Mesendoderm (in vitro differentiated cells): ENCODE data around the gene CHD2.
"Not testable (repeated sequence)": the region's sequence is repeated elsewhere in the genome, so short reads cannot be mapped to it uniquely, and the experiment has no call there.

ENCODE experiments used
- DNase-seq: peaks from one replicate; pipeline ENCODE4 v3.0.0; 2013
- H2AK5ac ChIP-seq: 2 replicates; pipeline ENCODE4 v1.6.1; 2013; ENCODE audit warnings: low read length, inconsistent platforms
- H2BK120ac ChIP-seq: 2 replicates; pipeline ENCODE4 v1.6.1; 2013; ENCODE audit warnings: low read depth, mild to moderate bottlenecking, low read length, moderate library complexity, mixed read lengths
- H2BK15ac ChIP-seq: replicated peaks from 2 replicates; pipeline ENCODE4 v1.6.1; 2013; ENCODE audit warnings: low read depth, mild to moderate bottlenecking, moderate library complexity
- H2BK5ac ChIP-seq: 2 replicates; pipeline ENCODE4 v1.6.1; 2013; ENCODE audit warnings: low read length, inconsistent platforms
- H3K18ac ChIP-seq: 2 replicates; pipeline ENCODE4 v1.6.1; 2013; ENCODE audit warnings: mild to moderate bottlenecking, low read length, mixed read lengths
- H3K23ac ChIP-seq: one replicate; pipeline ENCODE4 v1.6.1; 2013; ENCODE audit warnings: low read length
- H3K27ac ChIP-seq: 2 replicates; pipeline ENCODE4 v1.5.1; 2013; ENCODE audit warnings: low read depth, mild to moderate bottlenecking, inconsistent platforms, low read length, moderate library complexity
- H3K27me3 ChIP-seq: 2 replicates; pipeline ENCODE4 v1.6.1; 2013; ENCODE audit warnings: low read length, control low read depth, mild to moderate bottlenecking, inconsistent platforms; ENCODE audit not compliant: insufficient read depth, poor library complexity
- H3K36me3 ChIP-seq: 2 replicates; pipeline ENCODE4 v1.6.1; 2013; ENCODE audit warnings: low read length, inconsistent platforms; ENCODE audit not compliant: control insufficient read depth, insufficient read depth
- H3K4ac ChIP-seq: one replicate; pipeline ENCODE4 v1.6.1; 2013; ENCODE audit warnings: low read depth, mild to moderate bottlenecking, low read length, moderate library complexity
- H3K4me1 ChIP-seq: 2 replicates; pipeline ENCODE4 v1.6.1; 2013; ENCODE audit warnings: low read depth, low read length, inconsistent platforms; ENCODE audit not compliant: control insufficient read depth
- H3K4me2 ChIP-seq: 2 replicates; pipeline ENCODE4 v1.6.1; 2013; ENCODE audit warnings: low read length
- H3K4me3 ChIP-seq: 2 replicates; pipeline ENCODE4 v1.5.1; 2013; ENCODE audit warnings: mild to moderate bottlenecking, low read length
- H3K56ac ChIP-seq: one replicate; pipeline ENCODE4 v1.6.1; 2013; ENCODE audit warnings: low read length
- H3K79me1 ChIP-seq: 2 replicates; pipeline ENCODE4 v1.6.1; 2013; ENCODE audit warnings: low read length, inconsistent platforms
- H3K79me2 ChIP-seq: 2 replicates; pipeline ENCODE4 v1.6.1; 2013; ENCODE audit warnings: mild to moderate bottlenecking, low read length; ENCODE audit not compliant: control insufficient read depth, insufficient read depth
- H3K9ac ChIP-seq: 2 replicates; pipeline ENCODE4 v1.6.1; 2013; ENCODE audit warnings: low read length, inconsistent platforms
- H4K5ac ChIP-seq: one replicate; pipeline ENCODE4 v1.6.1; 2013; ENCODE audit warnings: low read length
- H4K8ac ChIP-seq: one replicate; pipeline ENCODE4 v1.6.1; 2013; ENCODE audit warnings: low read depth, mild to moderate bottlenecking, control low read depth, low read length, moderate library complexity
- WGBS: extraction: QIAGEN DNeasy Blood & Tissue Kit; methylation state at CpG from one replicate; pipeline ENCODE4 v1.1.7; 2013; ENCODE audit warnings: low lambda C conversion rate, missing lambda C conversion rate; ENCODE audit not compliant: insufficient coverage; ENCODE audit errors: extremely low coverage; 5-methylcytosine and 5-hydroxymethylcytosine counted together

The CHD2 gene

GRCh38 chr15:93058128-93058527, 158.0 kb downstream of the CHD2 start:
- Histone ChIP-seq H4K5ac (no peak overlapping the region), H2BK120ac (no peak overlapping the region), H4K8ac (no peak overlapping the region), H3K56ac (no peak overlapping the region), H3K4me3 (no peak overlapping the region), H3K23ac (no peak overlapping the region), H3K4me2 (no peak overlapping the region), H3K4ac (no peak overlapping the region), H3K79me1 (no peaks in the 10 kb centered on the region), H2BK5ac (no peak overlapping the region), H3K4me1 (no peaks in the 10 kb centered on the region), H3K27me3 (no peaks in the 10 kb centered on the region), H3K79me2 (no peaks in the 10 kb centered on the region), H3K9ac (no peak overlapping the region), H3K27ac (no peak overlapping the region), H2BK15ac (no peak overlapping the region), H3K36me3 (no peaks in the 10 kb centered on the region), H2AK5ac (no peak overlapping the region), H3K18ac (no peak overlapping the region)
- no CpG with 5 or more reads among the region's 8 CpGs for WGBS
- no peak for DNase-seq

GRCh38 chr15:93058904-93059427, 158.8 kb downstream of the CHD2 start:
- H3K4me3 ChIP-seq: no peak overlapping the region
- H3K4me2 ChIP-seq: no peak overlapping the region
- no CpG with 5 or more reads among the region's 18 CpGs for WGBS
- DNase-seq: no peak
- H3K27ac ChIP-seq: no peak overlapping the region
- no peak overlapping the region for H3K4ac ChIP-seq
- H3K56ac ChIP-seq: no peak overlapping the region
- H3K9ac ChIP-seq: no peak overlapping the region
- H3K18ac ChIP-seq: no peak overlapping the region
- H3K23ac ChIP-seq: no peak overlapping the region
- H3K79me2 ChIP-seq: no peaks in the 10 kb centered on the region
- no peak overlapping the region for H2AK5ac ChIP-seq
- H3K4me1 ChIP-seq: no peaks in the 10 kb centered on the region
- no peaks in the 10 kb centered on the region for H3K79me1 ChIP-seq
- no peak overlapping the region for H2BK15ac ChIP-seq
- no peak overlapping the region for H4K8ac ChIP-seq
- no peaks in the 10 kb centered on the region for H3K36me3 ChIP-seq
- no peak overlapping the region for H2BK5ac ChIP-seq
- H4K5ac ChIP-seq: no peak overlapping the region
- H3K27me3 ChIP-seq: no peaks in the 10 kb centered on the region
- H2BK120ac ChIP-seq: no peak overlapping the region

GRCh38 chr15:93059442-93059841, 159.3 kb downstream of the CHD2 start:
- Histone ChIP-seq H3K27ac (no peak overlapping the region), H3K4me1 (no peaks in the 10 kb centered on the region), H3K36me3 (no peaks in the 10 kb centered on the region)

GRCh38 chr15:93060336-93061248, 160.5 kb downstream of the CHD2 start:
- Histone ChIP-seq H3K4me3 (no peak overlapping the region), H4K8ac (no peak overlapping the region), H3K27ac (no peak overlapping the region), H3K4me1 (no peaks in the 10 kb centered on the region), H2BK5ac (no peak overlapping the region), H4K5ac (no peak overlapping the region), H3K9ac (no peak overlapping the region), H3K4me2 (no peak overlapping the region), H3K18ac (no peak overlapping the region), H3K79me1 (no peaks in the 10 kb centered on the region), H3K27me3 (no peaks in the 10 kb centered on the region), H3K23ac (no peak overlapping the region), H2BK15ac (no peak overlapping the region), H2AK5ac (no peak overlapping the region), H2BK120ac (no peak overlapping the region), H3K56ac (no peak overlapping the region), H3K79me2 (no peaks in the 10 kb centered on the region), H3K36me3 (no peaks in the 10 kb centered on the region), H3K4ac (no peak overlapping the region)
- no CpG with 5 or more reads among the region's 19 CpGs for WGBS
- DNase-seq: no peak

More at GRCh38 chr15:93059442-93059841, 159.3 kb downstream of the CHD2 start:
- H3K18ac ChIP-seq: no peak overlapping the region
- no peak overlapping the region for H3K56ac ChIP-seq
- H2AK5ac ChIP-seq: no peak overlapping the region
- H2BK120ac ChIP-seq: no peak overlapping the region
- no peak overlapping the region for H3K23ac ChIP-seq
- H4K5ac ChIP-seq: no peak overlapping the region
- H3K4me2 ChIP-seq: no peak overlapping the region
- H3K4ac ChIP-seq: no peak overlapping the region
- no peaks in the 10 kb centered on the region for H3K79me2 ChIP-seq
- no peak overlapping the region for H2BK15ac ChIP-seq
- H3K9ac ChIP-seq: no peak overlapping the region
- H3K79me1 ChIP-seq: no peaks in the 10 kb centered on the region
- no peak overlapping the region for H3K4me3 ChIP-seq
- no peak overlapping the region for H2BK5ac ChIP-seq
- no peak overlapping the region for H4K8ac ChIP-seq
- no peaks in the 10 kb centered on the region for H3K27me3 ChIP-seq
- no CpG with 5 or more reads among the region's 8 CpGs for WGBS
- no peak for DNase-seq

GRCh38 chr15:93062628-93063261, 162.6 kb downstream of the CHD2 start:
- not testable (repeated sequence) for H2BK120ac ChIP-seq, H3K36me3 ChIP-seq

More at GRCh38 chr15:93062628-93063261, 162.6 kb downstream of the CHD2 start:
- H3K4me3 ChIP-seq, H3K79me1 ChIP-seq, H2AK5ac ChIP-seq, DNase-seq, H3K4ac ChIP-seq, H4K5ac ChIP-seq, H2BK5ac ChIP-seq, H3K27ac ChIP-seq, H3K79me2 ChIP-seq, H3K4me1 ChIP-seq, H3K23ac ChIP-seq, H3K18ac ChIP-seq, H3K9ac ChIP-seq, H4K8ac ChIP-seq, H3K56ac ChIP-seq, H2BK15ac ChIP-seq, H3K4me2 ChIP-seq, H3K27me3 ChIP-seq: not testable (repeated sequence)
- no CpG with 5 or more reads among the region's 13 CpGs for WGBS
